Measurements from ENCODE around the gene NCKAP5.
"Not testable (repeated sequence)": the region's sequence is repeated elsewhere in the genome, so short reads cannot be mapped to it uniquely, and the experiment has no call there.

Gene NCKAP5

GRCh38 chr2:133480707-133481429, 87.4 kb downstream of the NCKAP5 start:
- H3K4me3 ChIP-seq (ENCODE audit: low read depth, low read length): no peak overlapping the region
- DNase-seq (ENCODE audit: low read depth): no peak

GRCh38 chr2:133477616-133477990, 90.7 kb downstream of the NCKAP5 start:
- H3K4me3 ChIP-seq (ENCODE audit: low read depth, low read length): no peak overlapping the region
- DNase-seq (ENCODE audit: low read depth): no peak

- no peak for DNase-seq (ENCODE audit: low read depth)
- no peak overlapping the region for H3K4me3 ChIP-seq (ENCODE audit: low read depth, low read length)
These were observed 91.2 kb downstream of the NCKAP5 start for GRCh38 chr2:133476931-133477615.

- no peak for DNase-seq (ENCODE audit: low read depth)
- no peak overlapping the region for H3K4me3 ChIP-seq (ENCODE audit: low read depth, low read length)
These were observed 92.0 kb downstream of the NCKAP5 start for GRCh38 chr2:133476286-133476685.

DNA sequence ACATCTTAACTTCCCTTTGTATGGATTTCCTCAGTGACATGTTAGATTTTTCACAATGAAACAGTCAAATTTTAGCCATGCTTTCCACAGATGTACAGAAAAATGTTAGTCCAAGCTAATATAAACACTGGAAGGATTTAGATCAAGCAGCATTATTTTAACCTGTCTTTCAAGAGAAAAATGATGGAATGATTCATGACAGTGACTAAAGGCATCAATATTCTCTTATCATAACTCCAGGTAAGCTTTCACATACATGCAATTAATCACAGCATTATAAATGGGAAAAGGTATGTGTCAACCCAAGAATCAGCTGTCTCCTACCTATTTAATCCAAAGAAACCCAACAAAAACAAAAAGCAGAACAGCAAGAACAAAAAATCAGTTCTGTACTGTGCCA, 92.7 kb downstream of the NCKAP5 start:
- no peak for DNase-seq (ENCODE audit: low read depth)
- H3K4me3 ChIP-seq (ENCODE audit: low read depth, low read length): no peak overlapping the region

GRCh38 chr2:133470446-133470845, 97.8 kb downstream of the NCKAP5 start:
- not testable (repeated sequence) for H3K4me3 ChIP-seq (ENCODE audit: low read depth, low read length); DNase-seq (ENCODE audit: low read depth)

- no peak for DNase-seq (ENCODE audit: low read depth)
- H3K4me3 ChIP-seq (ENCODE audit: low read depth, low read length): no peak overlapping the region
These were observed 105.5 kb downstream of the NCKAP5 start for GRCh38 chr2:133462811-133463210.

DNA sequence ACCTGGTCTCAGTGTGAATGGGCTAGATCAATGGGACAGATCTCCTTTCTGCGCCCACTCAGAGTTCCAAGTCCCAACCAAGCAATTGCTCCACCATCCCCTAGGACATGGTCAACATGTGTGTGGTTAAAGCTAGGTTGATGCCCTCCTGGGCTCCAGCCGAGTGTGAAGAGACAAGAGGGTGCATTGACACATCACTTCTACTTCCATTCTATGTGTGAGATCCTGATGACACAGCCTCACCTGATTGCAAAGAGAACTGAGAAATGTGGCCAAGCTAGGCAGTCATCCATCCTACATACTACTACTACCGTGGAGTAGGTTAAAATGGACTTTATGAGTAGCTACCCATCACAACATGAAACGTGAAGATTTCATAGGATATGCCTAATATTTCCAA, 106.8 kb downstream of the NCKAP5 start:
- H3K4me3 ChIP-seq (ENCODE audit: low read depth, low read length): no peak overlapping the region
- DNase-seq (ENCODE audit: low read depth): no peak

DNA sequence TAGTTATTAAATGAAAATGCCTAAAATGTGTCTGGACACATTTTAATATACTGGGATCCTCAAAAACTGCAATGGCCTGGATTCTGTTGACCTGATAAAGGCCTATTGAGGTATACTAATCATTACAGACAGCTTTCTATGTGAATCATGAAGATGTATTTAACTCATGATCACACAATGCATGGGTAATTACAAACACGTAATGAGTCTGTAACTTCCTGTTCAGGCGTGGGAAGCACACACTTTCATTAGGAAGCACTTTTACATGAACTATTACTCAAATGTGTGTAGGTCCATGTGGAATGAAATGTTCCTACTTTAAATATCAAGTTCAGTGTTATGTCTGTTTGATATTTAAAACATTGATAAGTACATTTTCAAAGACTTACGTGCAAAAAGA, 108.7 kb downstream of the NCKAP5 start:
- no peak overlapping the region for H3K4me3 ChIP-seq (ENCODE audit: low read depth, low read length)
- no peak for DNase-seq (ENCODE audit: low read depth)

GRCh38 chr2:133458280-133458679, 110.0 kb downstream of the NCKAP5 start:
- DNase-seq (ENCODE audit: low read depth): no peak
- H3K4me3 ChIP-seq (ENCODE audit: low read depth, low read length): no peak overlapping the region

- no peak for DNase-seq (ENCODE audit: low read depth)
- H3K4me3 ChIP-seq (ENCODE audit: low read depth, low read length): no peak overlapping the region
These were observed 110.4 kb downstream of the NCKAP5 start for GRCh38 chr2:133457861-133458260.

DNA sequence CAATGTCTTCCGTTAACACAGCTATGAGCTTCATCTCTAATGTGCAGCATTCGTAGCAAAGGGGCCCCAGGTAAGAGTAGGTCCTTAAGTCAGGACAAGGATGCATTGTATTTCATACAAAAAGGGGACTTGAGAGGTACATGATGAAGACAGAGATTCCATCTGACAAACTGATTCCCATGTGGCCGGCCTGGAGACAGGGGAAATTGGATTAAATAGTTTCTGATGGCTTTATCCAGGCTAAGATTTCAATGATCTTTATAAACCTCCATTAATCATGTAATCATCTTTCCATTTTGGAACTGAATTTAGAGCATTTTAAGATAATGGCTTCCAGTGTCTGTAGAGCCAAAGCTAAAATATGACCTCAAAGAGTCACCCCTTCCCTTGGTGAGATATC, 111.3 kb downstream of the NCKAP5 start:
- no peak overlapping the region for H3K4me3 ChIP-seq (ENCODE audit: low read depth, low read length)
- no peak for DNase-seq (ENCODE audit: low read depth)

DNA sequence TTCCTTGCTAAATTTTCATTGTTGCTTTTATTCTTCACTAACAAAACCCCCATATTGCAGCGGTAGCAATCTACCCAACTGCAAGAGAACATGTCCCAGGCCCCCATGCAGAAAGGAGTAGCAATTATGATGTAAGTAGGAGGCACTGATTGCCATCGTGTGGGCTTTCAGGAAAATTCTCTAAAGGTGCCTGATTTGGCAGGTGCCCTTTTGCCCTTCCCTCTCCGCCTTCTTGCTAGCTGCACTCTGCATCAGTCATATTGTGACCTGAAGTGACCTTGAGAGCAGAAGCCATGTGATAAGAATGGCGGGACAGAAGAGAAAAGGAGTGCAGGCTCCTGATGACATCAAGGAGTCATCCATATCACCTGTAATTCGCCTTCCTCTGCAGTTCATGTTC, 112.1 kb downstream of the NCKAP5 start:
- no peak for DNase-seq (ENCODE audit: low read depth)
- no peak overlapping the region for H3K4me3 ChIP-seq (ENCODE audit: low read depth, low read length)

- H3K4me3 ChIP-seq (ENCODE audit: low read depth, low read length): no peak overlapping the region
- DNase-seq (ENCODE audit: low read depth): no peak
These were observed 115.2 kb downstream of the NCKAP5 start for GRCh38 chr2:133453032-133453431.

DNA sequence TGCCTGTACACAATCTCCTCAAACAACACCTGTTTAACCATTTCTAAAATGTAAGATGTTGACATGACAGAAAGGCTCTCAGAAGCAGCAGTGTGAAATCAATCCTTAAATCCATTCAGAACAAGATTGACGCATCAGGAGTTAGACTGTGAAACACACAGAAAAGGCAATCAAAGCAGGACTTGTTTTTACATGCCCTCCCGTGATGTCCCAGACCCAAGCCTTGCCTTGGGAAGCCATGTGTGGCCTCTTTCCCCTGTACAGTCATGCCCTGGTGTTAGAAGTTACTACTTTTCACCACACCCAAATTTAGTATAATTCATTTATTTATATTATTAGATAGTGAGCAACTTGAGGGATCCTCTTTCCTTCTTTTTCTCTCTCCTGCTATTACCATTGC, 115.7 kb downstream of the NCKAP5 start:
- DNase-seq (ENCODE audit: low read depth): no peak
- no peak overlapping the region for H3K4me3 ChIP-seq (ENCODE audit: low read depth, low read length)

DNA sequence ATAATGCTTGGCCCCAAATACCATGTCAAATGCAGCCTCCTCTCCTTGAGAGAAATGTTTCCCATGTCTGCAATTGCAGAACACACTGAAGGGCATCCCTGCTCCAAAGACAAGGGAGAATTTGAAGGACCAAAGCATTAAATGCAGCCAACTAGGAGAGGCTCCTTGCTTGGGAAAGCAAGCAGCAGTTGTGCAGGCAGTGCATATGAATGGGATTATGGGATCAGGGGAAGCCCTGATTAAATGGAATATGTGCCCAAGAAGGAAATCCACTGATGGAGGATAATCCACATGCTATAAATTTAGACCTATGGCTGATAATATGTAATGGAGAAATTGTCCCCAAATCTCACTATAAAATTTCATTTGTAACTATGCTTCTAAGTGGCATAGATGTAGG, 116.1 kb downstream of the NCKAP5 start:
- no peak for DNase-seq (ENCODE audit: low read depth)
- H3K4me3 ChIP-seq (ENCODE audit: low read depth, low read length): no peak overlapping the region

GRCh38 chr2:133448195-133448594, 120.1 kb downstream of the NCKAP5 start:
- DNase-seq (ENCODE audit: low read depth): no peak

GRCh38 chr2:133447303-133447702, 121.0 kb downstream of the NCKAP5 start:
- H3K4me3 ChIP-seq (ENCODE audit: low read depth, low read length): no peak overlapping the region
- no peak for DNase-seq (ENCODE audit: low read depth)

More at GRCh38 chr2:133448195-133448594, 120.1 kb downstream of the NCKAP5 start:
- no peak overlapping the region for H3K4me3 ChIP-seq (ENCODE audit: low read depth, low read length)

DNA sequence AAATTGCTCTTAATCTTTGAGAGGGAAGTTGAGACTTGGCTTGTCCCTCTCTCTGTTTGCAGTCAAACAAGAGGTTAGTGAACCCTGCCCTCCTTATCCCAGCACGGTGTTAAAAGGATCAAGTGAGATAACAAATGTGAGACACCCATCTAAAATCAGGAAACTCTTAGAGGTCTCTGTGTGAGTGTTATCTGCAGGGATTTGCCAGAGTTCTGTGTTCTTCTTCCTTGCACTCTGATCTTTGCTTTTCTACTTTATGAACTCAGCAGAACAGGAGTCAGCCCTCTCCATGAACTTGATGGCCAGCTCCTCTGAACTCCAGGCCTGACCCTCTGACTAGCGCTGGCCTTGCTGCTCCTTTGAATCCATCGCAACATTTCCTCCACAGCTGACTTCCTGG, 123.8 kb downstream of the NCKAP5 start:
- no peak overlapping the region for H3K4me3 ChIP-seq (ENCODE audit: low read depth, low read length)
- DNase-seq (ENCODE audit: low read depth): no peak

DNA sequence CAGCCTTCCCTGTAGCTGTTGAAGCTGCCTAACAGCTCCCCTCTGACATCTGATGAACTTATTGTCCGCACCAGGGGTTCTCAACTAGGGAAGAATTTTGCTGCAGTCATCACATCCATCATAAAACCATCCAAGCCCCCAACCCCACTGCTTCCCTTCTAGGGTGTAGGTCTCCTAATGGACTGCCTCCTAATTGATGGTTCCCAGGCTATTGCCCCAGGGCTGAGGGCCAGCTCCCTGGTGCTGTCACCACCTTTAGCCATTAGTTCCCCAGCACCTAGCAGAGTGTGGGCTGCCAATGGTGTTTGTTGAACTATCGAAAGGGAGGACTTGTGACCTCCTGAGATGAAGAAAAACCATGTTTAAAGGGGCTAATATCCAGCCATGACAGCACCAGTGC, 125.9 kb downstream of the NCKAP5 start:
- no peak for DNase-seq (ENCODE audit: low read depth)
- H3K4me3 ChIP-seq (ENCODE audit: low read depth, low read length): no peak overlapping the region

DNA sequence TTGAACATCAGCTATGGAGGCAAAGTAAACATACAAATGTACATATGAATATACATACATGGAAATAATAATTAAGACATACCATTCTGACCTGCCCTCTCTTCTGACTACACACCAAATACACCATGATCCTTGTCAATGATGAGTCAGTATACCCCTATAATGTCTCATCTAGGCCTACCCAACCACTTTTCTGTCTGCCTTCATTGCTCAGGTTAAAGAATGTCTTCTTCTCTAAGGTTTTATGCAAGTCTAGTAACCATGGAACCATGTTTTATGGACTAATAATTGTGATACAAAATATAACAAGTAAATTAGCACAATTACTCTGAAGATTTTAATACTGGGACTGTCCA, 128.7 kb downstream of the NCKAP5 start:
- no peak overlapping the region for H3K4me3 ChIP-seq (ENCODE audit: low read depth, low read length)
- no peak for DNase-seq (ENCODE audit: low read depth)
